ENCODE measurements around the gene DIRAS1.

DIRAS1 gene

GRCh38 chr19:2723345-2723715 is 2.2 kb upstream of the DIRAS1 start:
- no peak for DNase-seq (ENCODE audit: low read depth)
- no peak for TF ChIP-seq CTCF (conservative IDR thresholded peaks at IDR 0.05; ENCODE audit: control insufficient read depth, insufficient read depth, low read depth, low read length)
- H3K4me3 ChIP-seq (ENCODE audit: control insufficient read depth, low read depth, low read length) = no peak overlapping the region

DNA sequence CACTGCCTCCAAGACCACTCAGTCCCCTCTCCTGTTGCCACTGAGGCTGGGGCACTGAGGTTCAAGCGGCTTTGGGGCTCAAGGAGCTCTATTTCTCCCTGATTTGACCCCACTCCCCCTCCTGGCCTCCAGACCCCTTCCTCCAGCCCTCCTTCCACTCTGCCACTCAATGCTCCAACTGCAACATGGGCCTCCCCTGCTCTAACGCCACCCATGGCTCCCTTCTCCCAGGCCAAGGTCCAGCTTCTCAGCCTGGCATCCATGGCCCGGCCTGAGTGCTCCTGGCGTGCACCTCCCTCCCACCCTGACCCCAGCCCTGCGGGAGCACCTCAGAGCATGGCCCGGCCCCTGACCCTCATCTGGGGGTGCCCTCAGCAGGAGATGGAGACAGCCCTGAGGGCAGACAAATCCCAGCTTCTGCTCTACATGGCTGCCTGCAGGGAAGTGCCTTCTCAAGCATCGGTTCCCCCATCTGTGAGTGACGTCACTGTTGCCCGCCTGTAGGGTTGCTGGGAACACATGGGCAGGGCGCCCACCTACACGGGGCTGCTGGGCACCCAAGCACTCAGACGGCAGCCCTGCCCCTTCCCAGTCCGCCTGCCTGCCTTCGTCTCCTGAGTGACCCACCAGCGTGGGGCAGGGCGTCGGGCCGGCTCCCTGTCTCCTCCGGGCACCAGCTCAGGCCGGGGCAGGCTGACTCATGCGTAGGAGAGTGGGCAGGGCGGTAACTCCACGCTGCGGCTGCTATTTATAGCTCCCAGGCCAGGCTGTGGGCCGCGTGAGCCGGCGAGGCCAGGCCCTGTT is 1.6 kb upstream of the DIRAS1 start:
- peak; percentile 77 for DNase-seq (ENCODE audit: low read depth)
- no peak for TF ChIP-seq CTCF (conservative IDR thresholded peaks at IDR 0.05; ENCODE audit: control insufficient read depth, insufficient read depth, low read depth, low read length)
- no peak overlapping the region for H3K4me3 ChIP-seq (ENCODE audit: control insufficient read depth, low read depth, low read length)

DNA sequence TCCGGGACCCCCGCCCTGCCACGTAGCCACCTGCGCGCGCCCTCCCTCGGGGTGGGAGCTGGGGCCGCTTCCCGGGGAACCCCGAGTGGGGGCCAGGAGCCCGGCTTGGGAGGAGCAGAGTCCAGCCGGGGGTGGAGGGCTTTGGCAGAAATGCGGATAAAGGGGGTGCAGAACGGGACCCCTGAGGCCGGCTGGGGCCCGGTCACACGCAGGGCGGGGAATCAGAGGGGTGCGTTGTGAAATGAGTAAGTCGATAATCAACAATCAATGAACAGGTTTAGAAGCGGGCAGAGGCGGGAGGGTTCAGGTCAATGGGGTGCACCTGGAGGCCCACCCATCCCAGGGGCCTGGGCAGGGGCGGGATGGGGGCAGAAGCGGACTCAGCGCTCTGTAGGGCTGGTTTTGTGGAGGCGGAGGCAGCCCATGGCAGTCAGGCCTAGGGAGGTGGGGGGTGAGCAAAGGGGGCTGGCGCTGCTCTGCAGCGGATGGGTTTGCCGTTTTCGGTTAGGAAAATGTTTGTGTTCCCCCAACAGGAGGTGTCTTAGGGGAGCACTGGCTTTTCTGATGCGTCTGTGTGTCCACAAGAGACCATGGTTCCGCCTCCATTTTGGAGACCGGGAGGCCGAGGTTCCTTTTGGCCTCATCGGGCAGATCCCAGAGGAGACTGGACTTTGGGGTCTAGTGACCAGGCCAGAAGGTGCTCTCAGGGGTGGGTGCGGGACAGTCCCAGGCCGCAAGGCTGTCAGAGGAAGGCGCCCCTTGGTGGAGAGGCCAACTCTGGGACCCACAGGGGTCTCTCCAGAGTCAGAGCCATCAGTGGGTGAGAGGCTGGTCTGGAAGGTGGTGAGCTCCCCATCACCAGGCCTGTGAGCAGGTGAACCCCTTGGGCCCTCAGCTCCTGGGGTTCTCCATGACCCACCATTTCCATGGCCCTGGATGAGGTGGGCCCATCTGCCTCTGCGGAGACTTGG is 683 bp upstream of the DIRAS1 start:
- no peak for DNase-seq (ENCODE audit: low read depth)
- TF ChIP-seq CTCF (conservative IDR thresholded peaks at IDR 0.05; ENCODE audit: control insufficient read depth, insufficient read depth, low read depth, low read length) = no peak
- peak overlapping the region; percentile 12 for H3K4me3 ChIP-seq (ENCODE audit: control insufficient read depth, low read depth, low read length)

DNA sequence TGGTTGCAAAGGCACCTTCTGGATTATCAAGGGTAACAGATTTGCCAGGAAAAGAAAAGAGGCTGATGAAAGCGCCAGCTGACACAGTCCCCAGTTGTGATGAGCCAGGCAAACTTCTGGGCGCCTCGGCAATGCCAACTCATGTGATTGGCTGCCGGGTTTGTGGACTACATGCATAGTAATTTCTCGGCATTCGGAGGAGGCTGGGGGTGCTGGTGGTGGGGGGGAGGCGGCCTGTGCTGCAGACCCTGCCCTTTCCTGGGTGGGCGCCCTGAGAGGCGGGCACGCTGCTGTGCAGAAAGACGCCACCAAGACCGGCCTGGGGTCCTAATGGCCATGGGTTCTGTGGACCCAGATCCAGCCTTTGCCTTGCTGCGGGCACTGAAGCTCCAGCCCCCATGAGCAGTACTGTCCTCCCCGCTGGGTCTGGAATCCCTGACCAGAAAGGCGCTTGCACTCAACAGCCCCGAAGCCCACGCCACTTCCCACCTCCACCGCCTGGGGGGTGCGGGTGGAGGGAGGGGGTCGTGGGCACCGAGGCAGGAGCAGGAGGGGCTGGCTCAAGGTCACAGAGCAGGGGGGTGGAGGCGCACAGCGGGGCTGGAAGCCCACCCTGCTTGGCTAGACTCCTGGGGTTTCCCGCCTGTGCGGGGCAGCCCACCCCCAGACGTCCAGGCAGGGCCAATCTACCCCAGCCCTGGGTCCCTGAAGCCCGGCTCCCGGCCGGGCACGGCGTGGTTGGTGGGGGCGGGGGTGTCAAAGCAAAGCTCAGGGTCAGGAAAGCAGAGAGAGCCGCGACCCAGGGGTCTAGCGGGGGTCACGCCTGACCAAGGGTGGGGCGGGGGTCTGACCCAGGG is 1.0 kb downstream of the DIRAS1 start:
- no peak for TF ChIP-seq CTCF (conservative IDR thresholded peaks at IDR 0.05; ENCODE audit: control insufficient read depth, insufficient read depth, low read depth, low read length)
- H3K4me3 ChIP-seq (ENCODE audit: control insufficient read depth, low read depth, low read length) = peak overlapping the region; percentile 23
- peak; percentile 35 for DNase-seq (ENCODE audit: low read depth)

GRCh38 chr19:2719232-2719735 is 1.9 kb downstream of the DIRAS1 start:
- TF ChIP-seq CTCF (conservative IDR thresholded peaks at IDR 0.05; ENCODE audit: control insufficient read depth, insufficient read depth, low read depth, low read length) = no peak
- DNase-seq (ENCODE audit: low read depth) = no peak
- H3K4me3 ChIP-seq (ENCODE audit: control insufficient read depth, low read depth, low read length) = no peak overlapping the region
